GM12878 (cell line): ENCODE data around the gene ITSN1. TPM values are rescaled to one million over a fixed set of nuclear protein-coding genes. Genes with fewer than 3 reads are reported as not detected.

Experiments used
- ATAC-seq: fragments of 200-7000 bp; cut with Tn5 transposase; 3 replicates; pipeline ENCODE4 v1.9.1; 2020; ENCODE audit warnings: mild to moderate bottlenecking, moderate library complexity
- BruUV-seq: library from RNA; stranded (reverse); fragments of 400-500 nt; replicated peaks from 2 replicates; lab custom pipeline; 2021; lab: Mats Ljungman, UMichigan
- CTCF ChIA-PET: fragments of 300-600 bp; sonication (Branson Sonifier 250); formaldehyde crosslinking; extraction: SDS; loops from one replicate; lab custom pipeline; 2021; ENCODE audit warnings: inconsistent platforms; lab: Yijun Ruan, JAX
- POLR2A ChIA-PET: fragments of 350-600 bp; formaldehyde crosslinking; extraction: SDS; loops from one replicate; lab custom pipeline; 2021; ENCODE audit warnings: inconsistent platforms; lab: Charles Lee
- RAD21 ChIA-PET: fragments of 300-600 bp; sonication (Branson Sonifier 250); formaldehyde crosslinking; loops from one replicate; lab custom pipeline; 2023; ENCODE audit warnings: antibody characterized with exemption; ENCODE audit not compliant: unreplicated experiment; lab: Charles Lee
- SMC1A ChIA-PET: fragments of 300-600 bp; sonication (Branson Sonifier 250); formaldehyde crosslinking; loops from one replicate; lab custom pipeline; 2023; ENCODE audit not compliant: unreplicated experiment, uncharacterized antibody; lab: Charles Lee
- DNase-seq: peaks from one replicate; pipeline ENCODE4 v3.0.0-alpha.2; 2011; ENCODE audit warnings: low read depth, low spot score
- FAIRE-seq: peaks from 3 replicates; lab custom pipeline; 2011; peaks lifted over from hg19 to GRCh38; lab: Jason Lieb, UNC
- H2AFZ ChIP-seq: 2 replicates; pipeline ENCODE4 v1.6.0; 2011; ENCODE audit warnings: low read depth, low read length, control low read depth; ENCODE audit not compliant: control insufficient read depth
- H3K27ac ChIP-seq: 2 replicates; pipeline ENCODE4 v1.5.1; 2011; ENCODE audit warnings: control low read depth; ENCODE audit not compliant: control insufficient read depth, insufficient read depth
- H3K27me3 ChIP-seq, 2 experiments: replicated peaks in 1 of 2; 2 replicates each; pipeline versions ENCODE4 v1.6.0 to v1.6.1; 2011; ENCODE audit warnings: low read length in 1 of 2; ENCODE audit not compliant: control insufficient read depth in 2 of 2, insufficient read depth in 2 of 2
- H3K36me3 ChIP-seq, 2 experiments: 2 replicates each; pipeline ENCODE4 v1.5.1; 2011; ENCODE audit warnings: low read length in 1 of 2; ENCODE audit not compliant: control insufficient read depth in 2 of 2, insufficient read depth in 2 of 2
- H3K4me1 ChIP-seq: 2 replicates; pipeline ENCODE4 v1.6.1; 2011; ENCODE audit warnings: mild to moderate bottlenecking, low read length, moderate library complexity, mixed read lengths; ENCODE audit not compliant: control insufficient read depth, insufficient read depth
- H3K4me2 ChIP-seq: 2 replicates; pipeline ENCODE4 v1.6.0; 2011; ENCODE audit warnings: control low read depth; ENCODE audit not compliant: control insufficient read depth, insufficient read depth
- H3K4me3 ChIP-seq: fragments of 200-600 bp; sonication (generic); 2 replicates; pipeline ENCODE4 v1.5.1; 2016
- H3K79me2 ChIP-seq: 2 replicates; pipeline ENCODE4 v1.6.0; 2011; ENCODE audit warnings: low read length; ENCODE audit not compliant: control insufficient read depth, insufficient read depth
- H3K9ac ChIP-seq: 2 replicates; pipeline ENCODE4 v1.8.0; 2011; ENCODE audit warnings: low read length, control low read depth, mixed read lengths; ENCODE audit not compliant: control insufficient read depth, insufficient read depth
- H3K9me3 ChIP-seq: replicated peaks from 3 replicates; pipeline ENCODE4 v1.5.1; 2011; ENCODE audit warnings: mild to moderate bottlenecking, low read length; ENCODE audit not compliant: control insufficient read depth, insufficient read depth
- H4K20me1 ChIP-seq: 2 replicates; pipeline ENCODE4 v1.6.0; 2011; ENCODE audit not compliant: control insufficient read depth, insufficient read depth
- ASH2L ChIP-seq: fragments of 300-600, 200-600 bp; sonication (generic); IDR thresholded peaks from 2 replicates; pipeline ENCODE4 v1.6.1; 2017; ENCODE audit warnings: low read depth, mild to moderate bottlenecking, borderline replicate concordance
- BCL11A ChIP-seq: IDR thresholded peaks from 2 replicates; pipeline ENCODE4 v1.6.1; 2011; ENCODE audit warnings: low read depth, low read length
- CREM ChIP-seq: IDR thresholded peaks from 2 replicates; pipeline ENCODE4 v1.6.1; 2014; ENCODE audit warnings: antibody characterized with exemption, low read depth
- HCFC1 ChIP-seq: fragments of 150-350 bp; IDR thresholded peaks from 2 replicates; pipeline ENCODE4 v1.6.1; 2014; ENCODE audit warnings: low read length
- HDAC6 ChIP-seq: fragments of 200-600 bp; sonication (generic); IDR thresholded peaks from one replicate; pipeline ENCODE4 v1.8.0; 2017; ENCODE audit warnings: antibody characterized with exemption; ENCODE audit not compliant: unreplicated experiment
- IRF4 ChIP-seq: IDR thresholded peaks from 2 replicates; pipeline ENCODE4 v1.6.1; 2011; ENCODE audit warnings: low read depth, low read length
- MEF2B ChIP-seq: fragments of 450-650 bp; IDR thresholded peaks from 2 replicates; pipeline ENCODE4 v1.6.1; 2018; ENCODE audit warnings: mild to moderate bottlenecking, moderate library complexity; ENCODE audit not compliant: partially characterized antibody, poor library complexity, severe bottlenecking
- MXI1 ChIP-seq: fragments of 150-350 bp; IDR thresholded peaks from 2 replicates; pipeline ENCODE4 v1.6.1; 2011; ENCODE audit warnings: low read depth, mild to moderate bottlenecking, inconsistent platforms, low read length, improper control_type of control experiment
- NR2C2 ChIP-seq: IDR thresholded peaks from 2 replicates; pipeline ENCODE4 v1.6.1; 2011; ENCODE audit warnings: borderline replicate concordance, low read depth; ENCODE audit not compliant: control insufficient read depth, insufficient read length
- RELA ChIP-seq: fragments of 450-650 bp; IDR thresholded peaks from 2 replicates; pipeline ENCODE4 v1.8.0; 2014; ENCODE audit warnings: borderline replicate concordance; ENCODE audit not compliant: partially characterized antibody
- TAF1 ChIP-seq: IDR thresholded peaks from 2 replicates; pipeline ENCODE4 v1.6.1; 2011; ENCODE audit warnings: mild to moderate bottlenecking, low read depth, low read length, borderline replicate concordance
- TARDBP ChIP-seq: IDR thresholded peaks from 2 replicates; pipeline ENCODE4 v1.6.1; 2016; ENCODE audit warnings: borderline replicate concordance
- TCF3 ChIP-seq: IDR thresholded peaks from 2 replicates; pipeline ENCODE4 v1.6.1; 2012; ENCODE audit warnings: low read depth, mild to moderate bottlenecking, low read length, borderline replicate concordance; ENCODE audit not compliant: insufficient read depth
- ZNF217 ChIP-seq: fragments of 450-650 bp; IDR thresholded peaks from 2 replicates; pipeline ENCODE4 v1.6.1; 2017; ENCODE audit warnings: antibody characterized with exemption, mild to moderate bottlenecking
- WGBS: methylation state at CpG from one replicate; pipeline ENCODE4 v1.1.6; 2016; ENCODE audit warnings: low lambda C conversion rate; ENCODE audit not compliant: insufficient replicate concordance, insufficient coverage; ENCODE audit errors: missing lambda C conversion rate; 5-methylcytosine and 5-hydroxymethylcytosine counted together
- in situ Hi-C: fragments of 300-500 bp; cut with MboI; formaldehyde crosslinking; loops from 9 replicates; pipeline ENCODE4 v1.14.3; 2018; ENCODE audit warnings: mixed read lengths
- intact Hi-C: fragments of 100-400 bp; cut with micrococcal nuclease; formaldehyde crosslinking; loops from one replicate; pipeline ENCODE4 v1.14.2; 2022; ENCODE audit not compliant: unreplicated experiment
- polyA plus RNA-seq, 11 experiments: library from polyadenylated mRNA; depleted of rRNA in 4 of 11; unstranded in 6 of 11; stranded (reverse) in 5 of 11; fragments of >200 nt; fragmentation: Nextera tagmentation in 4 of 11; fragmentation: Illumina TruSeq in 1 of 11; extraction: Ambion mirVana in 4 of 11; extraction: Trizol in 1 of 11; gene quantifications; 1 replicate in 1 of 11; 2 replicates in 10 of 11; pipeline versions ENCODE4 v1.2.1 to v1.2.3, GENCODE V29; 2011 to 2016; ENCODE audit warnings: inconsistent platforms in 2 of 11, missing spikeins in 2 of 11, low read depth in 1 of 11
- total RNA-seq, 4 experiments: library from RNA; depleted of rRNA in 3 of 4; stranded (reverse); fragments of >200 nt in 3 of 4; fragmentation: Illumina TruSeq in 1 of 4; extraction: Trizol in 1 of 4; gene quantifications; 2 replicates each; pipeline versions ENCODE4 v1.2.1 to v1.2.3, GENCODE V29; 2013 to 2021
- TF ChIP-seq, protein P1 (sequence below): fragments of 150-350 bp; IDR thresholded peaks from 2 replicates; pipeline ENCODE4 v1.6.1; 2016; ENCODE audit warnings: low read depth, low read length
- TF ChIP-seq, protein P2 (sequence below): IDR thresholded peaks from 2 replicates; pipeline ENCODE4 v1.6.1; 2012; ENCODE audit warnings: low read length, inconsistent platforms

The ITSN1 gene
- total and polyA plus RNA-seq, 10 of the 15 experiments (the other 5 are each of a cell fraction or from before 2014, with no cell fraction given) = 0.89 to 10.6 (median 4.8) TPM

DNA sequence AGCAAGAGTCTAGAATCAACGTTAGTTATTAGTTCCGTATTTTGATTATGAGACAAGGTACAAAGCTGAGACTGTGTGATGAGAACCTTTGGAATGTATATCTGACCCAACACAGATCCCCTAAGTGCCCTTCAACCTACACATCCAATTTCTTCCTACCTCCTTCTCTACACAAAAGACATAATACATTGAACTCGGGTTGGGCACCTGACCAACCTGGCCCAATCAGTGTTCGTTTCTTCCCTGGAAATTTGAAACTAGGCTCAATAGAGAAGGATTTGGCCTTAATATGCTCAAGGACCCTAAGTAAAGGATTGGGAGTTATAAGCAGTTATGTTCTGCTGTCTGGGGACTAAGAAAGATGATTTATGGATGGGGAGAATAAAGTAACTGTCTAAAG lies 12.1 kb downstream of the ITSN1 start:
- 5% methylated on average over 4 of the region's 4 CpGs for WGBS
- Histone ChIP-seq H2AFZ (no peak overlapping the region), H3K4me3 (no peak overlapping the region), H3K27me3 (no peaks in the 10 kb centered on the region), H3K4me2 (no peak overlapping the region), H3K79me2 (no peaks in the 10 kb centered on the region), H3K36me3 (no peaks in the 10 kb centered on the region), H3K9ac (no peak overlapping the region), H3K27ac (no peak overlapping the region), H3K9me3 (no peaks in the 10 kb centered on the region), H4K20me1 (no peaks in the 10 kb centered on the region), H3K4me1 (no peaks in the 10 kb centered on the region)
- in situ Hi-C loops (no loop called here), intact Hi-C loops (no loop called here)
- FAIRE-seq (no peak), ATAC-seq (no peak), DNase-seq (no peak)
- SMC1A ChIA-PET = interaction anchor here (0.7 kb wide), 1 partner anchor 243 kb away, joined by 3 read pairs; no protein-coding TSS in a partner anchor
- RAD21 ChIA-PET = no interaction called here
- TF ChIP-seq, protein P1, sequence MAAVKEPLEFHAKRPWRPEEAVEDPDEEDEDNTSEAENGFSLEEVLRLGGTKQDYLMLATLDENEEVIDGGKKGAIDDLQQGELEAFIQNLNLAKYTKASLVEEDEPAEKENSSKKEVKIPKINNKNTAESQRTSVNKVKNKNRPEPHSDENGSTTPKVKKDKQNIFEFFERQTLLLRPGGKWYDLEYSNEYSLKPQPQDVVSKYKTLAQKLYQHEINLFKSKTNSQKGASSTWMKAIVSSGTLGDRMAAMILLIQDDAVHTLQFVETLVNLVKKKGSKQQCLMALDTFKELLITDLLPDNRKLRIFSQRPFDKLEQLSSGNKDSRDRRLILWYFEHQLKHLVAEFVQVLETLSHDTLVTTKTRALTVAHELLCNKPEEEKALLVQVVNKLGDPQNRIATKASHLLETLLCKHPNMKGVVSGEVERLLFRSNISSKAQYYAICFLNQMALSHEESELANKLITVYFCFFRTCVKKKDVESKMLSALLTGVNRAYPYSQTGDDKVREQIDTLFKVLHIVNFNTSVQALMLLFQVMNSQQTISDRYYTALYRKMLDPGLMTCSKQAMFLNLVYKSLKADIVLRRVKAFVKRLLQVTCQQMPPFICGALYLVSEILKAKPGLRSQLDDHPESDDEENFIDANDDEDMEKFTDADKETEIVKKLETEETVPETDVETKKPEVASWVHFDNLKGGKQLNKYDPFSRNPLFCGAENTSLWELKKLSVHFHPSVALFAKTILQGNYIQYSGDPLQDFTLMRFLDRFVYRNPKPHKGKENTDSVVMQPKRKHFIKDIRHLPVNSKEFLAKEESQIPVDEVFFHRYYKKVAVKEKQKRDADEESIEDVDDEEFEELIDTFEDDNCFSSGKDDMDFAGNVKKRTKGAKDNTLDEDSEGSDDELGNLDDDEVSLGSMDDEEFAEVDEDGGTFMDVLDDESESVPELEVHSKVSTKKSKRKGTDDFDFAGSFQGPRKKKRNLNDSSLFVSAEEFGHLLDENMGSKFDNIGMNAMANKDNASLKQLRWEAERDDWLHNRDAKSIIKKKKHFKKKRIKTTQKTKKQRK = no peak
- no peak for TF ChIP-seq RELA
- TF ChIP-seq TAF1 = no peak
- no peak for TF ChIP-seq ZNF217
- TF ChIP-seq, protein P2, sequence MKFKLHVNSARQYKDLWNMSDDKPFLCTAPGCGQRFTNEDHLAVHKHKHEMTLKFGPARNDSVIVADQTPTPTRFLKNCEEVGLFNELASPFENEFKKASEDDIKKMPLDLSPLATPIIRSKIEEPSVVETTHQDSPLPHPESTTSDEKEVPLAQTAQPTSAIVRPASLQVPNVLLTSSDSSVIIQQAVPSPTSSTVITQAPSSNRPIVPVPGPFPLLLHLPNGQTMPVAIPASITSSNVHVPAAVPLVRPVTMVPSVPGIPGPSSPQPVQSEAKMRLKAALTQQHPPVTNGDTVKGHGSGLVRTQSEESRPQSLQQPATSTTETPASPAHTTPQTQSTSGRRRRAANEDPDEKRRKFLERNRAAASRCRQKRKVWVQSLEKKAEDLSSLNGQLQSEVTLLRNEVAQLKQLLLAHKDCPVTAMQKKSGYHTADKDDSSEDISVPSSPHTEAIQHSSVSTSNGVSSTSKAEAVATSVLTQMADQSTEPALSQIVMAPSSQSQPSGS = no peak
- TF ChIP-seq HCFC1 = no peak
- no peak for TF ChIP-seq TARDBP
- TF ChIP-seq TCF3 = no peak
- TF ChIP-seq NR2C2 = no peak
- TF ChIP-seq MXI1 = no peak
- TF ChIP-seq MEF2B = no peak
- no peak for TF ChIP-seq IRF4
- no peak for TF ChIP-seq HDAC6
- TF ChIP-seq BCL11A = no peak
- TF ChIP-seq CREM = no peak
- no peak for TF ChIP-seq ASH2L
- CTCF ChIA-PET = no interaction called here
- POLR2A ChIA-PET = no interaction called here
- BruUV-seq = no TSS peak
